Stimulated activated naive B cell treated with anti-CD40 and anti-IgM and Interleukin-4, amounts not matched to agents 10 μg/mL and 1 μg/mL and 100 μg/mL, for 72 hours (primary cell): Measurements from ENCODE around the gene NADSYN1.

Source experiments
- ATAC-seq, 2 donors: fragments of 150-1000 bp; cut with Tn5 transposase; replicated peaks; 2 replicates each; pipeline ENCODE4 v1.10.0; 2021; ENCODE audit warnings: moderate library complexity in 1 of 2
- DNase-seq: peaks from one replicate; pipeline ENCODE4 v3.0.0; 2021
- H3K27ac Mint-ChIP-seq: one replicate; pipeline ENCODE4 v1.8.0; 2022; ENCODE audit warnings: mild to moderate bottlenecking, mixed read lengths
- H3K27me3 Mint-ChIP-seq, 2 donors: one replicate each; pipeline ENCODE4 v1.8.0; 2022; ENCODE audit warnings: mixed read lengths in 2 of 2
- H3K36me3 Mint-ChIP-seq, 2 donors: one replicate each; pipeline ENCODE4 v1.8.0; 2022; ENCODE audit warnings: mixed read lengths in 2 of 2, mild to moderate bottlenecking in 1 of 2
- H3K4me1 Mint-ChIP-seq, 2 donors: one replicate each; pipeline ENCODE4 v1.8.0; 2022; ENCODE audit warnings: mixed read lengths in 2 of 2, mild to moderate bottlenecking in 1 of 2
- H3K4me3 Mint-ChIP-seq, 2 donors: one replicate each; pipeline ENCODE4 v1.8.0; 2022; ENCODE audit warnings: mild to moderate bottlenecking in 2 of 2, mixed read lengths in 2 of 2, moderate library complexity in 1 of 2
- H3K9me3 Mint-ChIP-seq, 2 donors: one replicate each; pipeline ENCODE4 v1.8.0; 2022; ENCODE audit warnings: mixed read lengths in 2 of 2, mild to moderate bottlenecking in 1 of 2

The NADSYN1 gene

DNA sequence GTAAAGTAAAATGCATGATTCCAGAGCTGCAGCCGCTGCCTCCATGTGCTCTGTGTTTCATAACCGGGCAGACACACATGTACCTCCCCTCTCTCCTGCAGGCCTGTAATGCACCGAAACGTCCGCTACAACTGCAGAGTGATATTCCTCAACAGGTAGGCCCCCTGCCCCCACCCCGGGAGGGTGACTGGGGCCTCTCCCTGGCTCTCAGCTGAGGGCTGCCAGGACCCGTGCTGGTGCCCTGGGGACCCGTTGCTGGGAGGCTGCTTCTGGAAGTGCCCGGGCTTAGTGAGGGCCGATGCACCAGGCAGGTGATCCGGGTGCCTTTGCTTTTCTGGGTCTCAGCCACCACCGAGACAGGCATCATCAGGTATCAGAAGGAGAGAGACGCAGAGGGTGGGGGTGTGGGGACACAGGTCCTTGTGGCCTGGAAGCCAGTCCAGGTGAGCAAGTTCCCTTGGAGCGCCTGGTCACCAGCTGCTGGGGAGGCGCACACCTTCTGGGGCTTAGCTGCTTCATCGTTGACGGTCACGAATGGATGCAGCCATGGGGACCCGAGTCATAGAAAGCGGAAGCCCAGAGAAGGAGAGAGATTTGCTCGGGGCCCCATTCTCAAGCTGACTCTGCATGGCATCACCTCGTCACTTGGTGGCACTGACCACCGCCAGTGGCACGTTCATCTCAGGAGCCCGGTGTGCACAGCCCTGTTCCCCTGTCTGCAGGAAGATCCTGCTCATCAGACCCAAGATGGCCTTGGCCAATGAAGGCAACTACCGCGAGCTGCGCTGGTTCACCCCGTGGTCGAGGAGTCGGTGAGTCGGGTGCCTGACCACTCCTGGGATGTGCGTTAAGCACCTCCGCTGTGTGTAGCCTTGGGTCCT is 10.6 kb downstream of the NADSYN1 start:
- Mint-ChIP-seq H3K4me3 (no peak overlapping the region), H3K36me3 (peaks cover 70 to 90% of the 10 kb centered on the region in 2 donors), H3K4me1 (peaks cover 17 to 24% of the 10 kb centered on the region in 2 donors), H3K27me3 (no peaks in the 10 kb centered on the region), H3K27ac (peak overlapping the region; percentile 38), H3K9me3 (no peaks in the 10 kb centered on the region)
- no peak for ATAC-seq
- DNase-seq, result no peak

DNA sequence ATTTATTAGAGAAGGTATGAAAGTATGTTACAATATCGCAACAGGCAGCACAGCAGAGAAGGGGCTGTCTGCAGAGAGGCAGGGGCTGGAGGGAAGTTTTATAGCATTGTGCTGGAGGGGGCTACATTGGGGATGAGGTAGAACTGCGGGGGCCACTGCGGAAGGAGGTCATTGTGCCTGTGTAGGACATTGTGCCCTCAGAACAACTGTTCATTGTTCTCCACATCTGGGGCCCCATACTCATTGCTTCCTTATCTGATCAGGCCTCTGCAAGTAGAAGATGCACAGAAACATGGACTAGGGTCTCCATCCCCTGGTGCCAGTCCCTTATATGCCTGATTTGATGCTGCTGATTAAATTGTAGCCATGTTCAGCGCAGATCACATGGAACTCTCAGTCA is 12.1 kb downstream of the NADSYN1 start:
- Mint-ChIP-seq H3K9me3 (no peaks in the 10 kb centered on the region), H3K4me3 (no peak overlapping the region), H3K4me1 (peaks cover 12 to 16% of the 10 kb centered on the region in 2 donors), H3K27me3 (no peaks in the 10 kb centered on the region), H3K36me3 (peaks cover 68 to 95% of the 10 kb centered on the region in 2 donors), H3K27ac (no peak overlapping the region)
- DNase-seq (no peak), ATAC-seq (no peak)

DNA sequence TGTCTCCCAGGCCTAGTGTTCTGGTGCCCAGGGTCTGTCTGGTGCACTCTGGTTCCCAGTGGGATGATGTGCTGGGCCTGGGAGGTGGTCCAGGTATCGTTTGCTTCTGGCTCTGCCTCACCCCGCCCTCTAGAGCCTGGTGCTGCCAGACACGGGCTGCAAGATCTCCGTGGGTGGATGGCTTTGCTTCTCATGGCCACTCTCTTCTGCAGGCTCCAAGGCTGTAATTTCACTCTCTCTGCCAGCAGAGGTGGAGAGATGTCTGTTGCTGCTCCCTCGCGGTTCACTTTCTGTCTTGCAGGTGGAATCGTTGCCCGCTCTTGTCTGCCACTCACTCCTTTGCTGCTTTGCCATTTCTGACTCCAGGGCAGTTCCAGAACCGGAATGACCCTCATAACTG is 13.4 kb downstream of the NADSYN1 start:
- H3K36me3 Mint-ChIP-seq, result peaks cover 62 to 85% of the 10 kb centered on the region in 2 donors
- no peak for ATAC-seq
- no peak overlapping the region for H3K27ac Mint-ChIP-seq
- H3K4me3 Mint-ChIP-seq, result no peak overlapping the region
- no peaks in the 10 kb centered on the region for H3K27me3 Mint-ChIP-seq
- no peak for DNase-seq
- H3K9me3 Mint-ChIP-seq, result no peaks in the 10 kb centered on the region
- H3K4me1 Mint-ChIP-seq, result peaks cover 12 to 14% of the 10 kb centered on the region in 2 donors

DNA sequence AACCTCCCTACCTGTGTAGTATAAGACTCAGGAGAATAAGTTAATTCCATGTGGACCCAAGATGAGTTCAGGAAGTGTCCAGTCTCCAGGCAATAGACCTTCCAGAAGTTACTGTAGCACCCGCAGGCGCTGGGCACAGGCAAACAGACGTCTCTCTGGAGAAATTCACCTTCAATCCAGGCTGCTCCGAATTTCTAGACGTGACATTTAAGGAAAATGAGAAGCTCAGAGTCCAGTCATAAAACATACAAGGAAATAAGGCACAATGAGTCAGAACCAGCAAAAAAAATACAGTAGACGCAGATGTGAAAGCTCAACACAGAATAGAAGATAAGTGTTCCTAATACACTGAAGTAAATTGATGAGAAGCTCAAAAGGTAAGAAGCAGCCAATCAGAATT is 14.2 kb downstream of the NADSYN1 start:
- Mint-ChIP-seq H3K27me3 (no peaks in the 10 kb centered on the region), H3K27ac (no peak overlapping the region), H3K4me1 (peaks cover 14 to 15% of the 10 kb centered on the region in 2 donors), H3K36me3 (peaks cover 62 to 82% of the 10 kb centered on the region in 2 donors), H3K4me3 (no peak overlapping the region), H3K9me3 (no peaks in the 10 kb centered on the region)
- ATAC-seq (no peak), DNase-seq (no peak)

DNA sequence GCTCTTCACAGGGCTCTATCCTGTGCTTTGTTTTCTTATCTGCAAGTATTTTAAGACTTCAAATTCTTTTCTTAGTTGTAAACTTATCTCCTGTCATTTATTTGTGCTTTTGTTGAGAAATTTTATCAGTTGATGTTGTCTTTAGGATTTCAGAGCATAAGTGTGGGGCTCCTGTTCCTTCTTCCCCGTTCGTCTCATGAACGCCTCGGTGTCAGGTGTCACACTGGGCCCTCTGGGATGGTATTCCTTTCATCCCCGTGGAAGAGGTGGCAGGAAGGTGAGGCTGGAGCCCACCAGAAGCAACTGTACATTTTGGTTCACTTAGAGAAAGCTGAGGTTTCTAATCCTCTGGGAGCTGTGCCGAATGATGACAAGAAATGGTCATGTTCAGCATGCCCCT is 17.9 kb downstream of the NADSYN1 start:
- H3K27me3 Mint-ChIP-seq, result no peaks in the 10 kb centered on the region
- H3K9me3 Mint-ChIP-seq, result no peaks in the 10 kb centered on the region
- no peak overlapping the region for H3K4me3 Mint-ChIP-seq
- peaks cover 10 to 11% of the 10 kb centered on the region in 2 donors for H3K4me1 Mint-ChIP-seq
- no peak overlapping the region for H3K27ac Mint-ChIP-seq
- H3K36me3 Mint-ChIP-seq, result peaks cover 58 to 73% of the 10 kb centered on the region in 2 donors
- DNase-seq (no peak), ATAC-seq (no peak)

DNA sequence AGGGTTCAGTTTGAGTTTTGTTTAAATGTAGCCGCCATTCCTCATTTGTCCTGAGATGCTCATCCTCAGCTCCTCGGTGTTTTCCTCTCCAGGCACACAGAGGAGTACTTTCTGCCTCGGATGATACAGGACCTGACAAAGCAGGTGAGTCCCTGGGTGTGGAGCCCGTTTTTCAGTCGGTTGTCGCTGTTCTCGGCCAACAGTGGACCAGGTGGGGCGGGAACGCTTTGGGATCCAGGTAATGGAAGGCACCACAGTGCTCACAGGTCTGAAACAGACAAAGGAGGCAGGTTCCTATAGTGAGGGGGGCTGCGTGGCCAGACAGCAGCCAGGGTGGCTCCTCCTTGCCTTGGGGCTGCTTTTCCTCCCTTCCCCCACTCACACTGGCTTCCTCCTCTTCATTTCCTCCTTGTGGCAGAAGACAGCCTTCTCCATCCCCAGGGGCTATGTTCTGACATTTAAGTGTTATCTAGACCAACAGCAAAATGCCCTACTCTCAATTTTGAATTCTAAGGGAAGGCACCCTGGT is 19.4 kb downstream of the NADSYN1 start:
- Mint-ChIP-seq H3K9me3 (no peaks in the 10 kb centered on the region), H3K4me1 (peaks cover 10 to 11% of the 10 kb centered on the region in 2 donors), H3K4me3 (no peak overlapping the region), H3K27me3 (no peaks in the 10 kb centered on the region), H3K27ac (no peak overlapping the region), H3K36me3 (peaks cover 55 to 71% of the 10 kb centered on the region in 2 donors)
- ATAC-seq, result peak; percentile 42 to 43
- DNase-seq, result no peak

DNA sequence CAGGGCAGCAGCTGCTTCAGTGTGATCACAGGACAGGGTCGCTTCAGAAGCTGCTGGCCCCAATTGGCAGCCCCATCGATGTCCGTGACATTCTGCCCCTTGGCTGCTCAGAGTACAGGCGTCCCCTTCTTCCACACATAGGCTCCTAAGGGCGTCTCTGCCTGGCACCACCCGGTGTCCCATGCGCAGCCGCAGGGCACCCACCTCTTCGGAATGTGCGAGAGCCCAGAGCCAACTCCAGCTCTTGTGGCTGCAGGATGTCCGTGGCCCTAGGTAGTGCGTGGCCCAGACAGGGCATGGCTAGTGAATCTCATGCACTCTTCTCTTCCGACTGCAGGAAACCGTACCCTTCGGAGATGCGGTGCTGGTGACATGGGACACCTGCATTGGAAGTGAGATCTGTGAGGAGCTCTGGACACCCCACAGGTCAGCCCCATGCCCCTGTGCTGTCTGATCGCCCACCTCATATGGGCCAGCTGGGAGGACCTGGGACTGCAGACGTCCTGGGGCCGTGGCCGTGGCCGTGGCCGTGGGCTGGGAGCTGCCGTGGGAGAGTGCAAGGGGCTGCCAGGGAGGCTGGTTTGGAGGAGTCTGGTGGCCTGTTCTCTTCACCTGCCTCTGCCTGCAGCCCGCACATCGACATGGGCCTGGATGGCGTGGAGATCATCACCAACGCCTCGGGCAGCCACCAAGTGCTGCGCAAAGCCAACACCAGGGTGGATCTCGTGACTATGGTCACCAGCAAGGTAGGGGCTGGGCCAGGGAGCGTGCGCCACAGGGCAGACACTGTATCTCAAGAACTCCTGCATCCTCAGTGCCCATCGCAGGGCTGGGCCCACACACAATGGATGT is 20.2 kb downstream of the NADSYN1 start:
- no peak overlapping the region for H3K4me3 Mint-ChIP-seq
- H3K4me1 Mint-ChIP-seq, result peaks cover 10 to 11% of the 10 kb centered on the region in 2 donors
- ATAC-seq (no peak), DNase-seq (no peak)
- H3K9me3 Mint-ChIP-seq, result no peaks in the 10 kb centered on the region
- no peaks in the 10 kb centered on the region for H3K27me3 Mint-ChIP-seq
- no peak overlapping the region for H3K27ac Mint-ChIP-seq
- peaks cover 55 to 70% of the 10 kb centered on the region in 2 donors for H3K36me3 Mint-ChIP-seq

DNA sequence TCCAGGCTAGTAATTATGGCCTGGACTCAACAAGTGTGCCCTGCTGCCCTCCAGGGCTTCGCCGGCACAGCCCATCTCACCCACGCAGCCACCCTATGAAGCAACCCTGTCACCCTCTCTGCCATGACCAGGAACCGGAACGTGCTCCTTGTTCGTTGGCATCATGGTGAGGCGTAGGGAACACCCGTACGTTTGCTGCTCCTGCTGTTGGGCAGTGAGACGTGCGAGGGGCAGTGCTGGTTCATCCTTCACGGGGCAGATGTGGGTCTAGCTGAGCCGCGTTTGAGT is 20.7 kb downstream of the NADSYN1 start:
- H3K9me3 Mint-ChIP-seq, result no peaks in the 10 kb centered on the region
- H3K27me3 Mint-ChIP-seq, result no peaks in the 10 kb centered on the region
- peaks cover 54 to 68% of the 10 kb centered on the region in 2 donors for H3K36me3 Mint-ChIP-seq
- H3K4me3 Mint-ChIP-seq, result no peak overlapping the region
- no peak overlapping the region for H3K27ac Mint-ChIP-seq
- DNase-seq (no peak), ATAC-seq (no peak)
- H3K4me1 Mint-ChIP-seq, result peaks cover 10 to 11% of the 10 kb centered on the region in 2 donors

DNA sequence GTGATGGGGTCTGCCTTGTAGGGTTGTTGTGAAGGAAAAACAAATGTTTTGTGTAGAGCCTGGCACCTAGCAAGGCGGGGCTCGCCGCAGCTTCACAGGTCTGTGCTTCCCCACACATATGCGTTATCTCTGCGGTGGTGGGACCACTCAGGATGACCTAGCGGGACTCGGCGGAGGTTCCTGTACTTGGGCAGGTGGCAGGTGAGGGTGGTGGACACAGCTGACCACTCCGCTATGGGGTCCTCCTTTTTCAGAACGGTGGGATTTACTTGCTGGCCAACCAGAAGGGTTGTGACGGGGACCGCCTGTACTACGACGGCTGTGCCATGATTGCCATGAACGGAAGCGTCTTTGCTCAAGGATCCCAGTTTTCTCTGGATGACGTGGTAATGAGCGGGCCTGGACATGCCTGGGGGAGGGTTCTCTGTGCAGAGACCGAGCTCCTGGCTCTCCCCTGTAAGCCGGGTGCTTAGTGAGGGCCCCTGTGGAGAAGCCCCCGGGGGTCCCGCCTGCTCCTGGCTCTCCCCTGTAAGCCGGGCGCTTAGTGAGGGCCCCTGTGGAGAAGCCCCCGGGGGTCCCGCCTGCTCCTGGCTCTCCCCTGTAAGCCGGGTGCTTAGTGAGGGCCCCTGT is 21.3 kb downstream of the NADSYN1 start:
- Mint-ChIP-seq H3K27me3 (no peaks in the 10 kb centered on the region), H3K4me3 (no peak overlapping the region), H3K27ac (peak overlapping the region; percentile 28), H3K4me1 (peaks cover 10 to 11% of the 10 kb centered on the region in 2 donors), H3K36me3 (peaks cover 49 to 64% of the 10 kb centered on the region in 2 donors), H3K9me3 (no peaks in the 10 kb centered on the region)
- ATAC-seq (no peak), DNase-seq (no peak)

DNA sequence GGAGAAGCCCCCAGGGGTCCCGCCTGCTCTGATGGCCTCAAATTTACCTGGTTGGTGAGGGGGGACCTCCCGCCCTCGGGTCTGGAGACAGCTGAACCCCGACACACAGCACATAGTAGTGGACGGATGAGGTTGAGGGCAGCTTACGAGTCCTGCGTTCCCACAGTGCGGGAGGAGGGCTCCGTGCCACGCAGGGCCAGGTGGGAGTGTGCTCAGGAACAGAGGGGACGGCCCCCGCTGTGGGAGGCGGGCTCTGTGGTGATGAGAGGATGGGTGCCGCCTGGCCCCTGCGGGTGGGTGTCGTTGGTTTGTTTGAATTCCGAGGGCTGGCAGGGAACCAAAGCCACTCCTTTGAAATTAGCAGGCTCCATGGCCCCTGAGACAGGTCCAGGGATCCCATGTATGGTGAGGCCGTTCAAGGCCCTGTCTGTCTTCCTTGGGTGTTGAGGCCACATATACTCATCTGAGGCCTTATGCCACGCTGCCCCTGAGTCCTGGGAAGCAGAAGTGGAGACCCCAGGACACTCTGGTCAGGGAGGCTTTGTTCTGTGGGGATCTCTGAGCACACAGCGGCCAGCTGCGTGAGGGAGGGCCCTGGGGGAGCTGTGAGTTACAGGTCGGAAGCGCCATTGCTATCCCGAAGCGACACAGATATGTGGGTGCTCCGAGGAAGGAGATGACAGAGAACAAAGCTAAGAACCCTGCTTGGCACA is 21.9 kb downstream of the NADSYN1 start:
- H3K4me3 Mint-ChIP-seq, result no peak overlapping the region
- no peaks in the 10 kb centered on the region for H3K27me3 Mint-ChIP-seq
- H3K27ac Mint-ChIP-seq, result peak overlapping the region; percentile 28
- H3K36me3 Mint-ChIP-seq, result peaks cover 54 to 66% of the 10 kb centered on the region in 2 donors
- peaks cover 10 to 11% of the 10 kb centered on the region in 2 donors for H3K4me1 Mint-ChIP-seq
- no peak for ATAC-seq
- H3K9me3 Mint-ChIP-seq, result no peaks in the 10 kb centered on the region
- DNase-seq, result no peak

DNA sequence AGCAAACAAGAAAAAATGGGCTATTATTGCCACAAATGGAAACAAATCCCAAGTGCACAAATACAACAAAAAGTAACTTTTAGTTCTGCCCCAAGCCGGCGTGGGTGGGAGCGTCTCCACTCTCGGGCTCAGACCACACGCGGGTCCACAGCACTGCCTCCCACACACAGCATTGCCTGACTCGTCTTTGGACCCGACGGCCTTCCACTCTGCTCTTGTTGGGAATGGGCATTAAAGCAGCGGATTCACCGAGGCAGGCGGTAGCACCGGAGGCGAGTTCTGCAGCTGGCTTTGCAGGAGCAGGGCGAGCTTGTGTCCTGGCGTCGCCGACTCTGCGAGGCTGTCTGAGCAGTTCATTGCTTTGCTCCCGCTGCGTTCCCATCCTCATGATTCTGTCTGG is 23.0 kb downstream of the NADSYN1 start:
- ATAC-seq (no peak), DNase-seq (no peak)
- Mint-ChIP-seq H3K4me3 (no peak overlapping the region), H3K9me3 (no peaks in the 10 kb centered on the region), H3K36me3 (peaks cover 56 to 74% of the 10 kb centered on the region in 2 donors), H3K4me1 (peaks cover 10 to 11% of the 10 kb centered on the region in 2 donors), H3K27ac (no peak overlapping the region), H3K27me3 (no peaks in the 10 kb centered on the region)

DNA sequence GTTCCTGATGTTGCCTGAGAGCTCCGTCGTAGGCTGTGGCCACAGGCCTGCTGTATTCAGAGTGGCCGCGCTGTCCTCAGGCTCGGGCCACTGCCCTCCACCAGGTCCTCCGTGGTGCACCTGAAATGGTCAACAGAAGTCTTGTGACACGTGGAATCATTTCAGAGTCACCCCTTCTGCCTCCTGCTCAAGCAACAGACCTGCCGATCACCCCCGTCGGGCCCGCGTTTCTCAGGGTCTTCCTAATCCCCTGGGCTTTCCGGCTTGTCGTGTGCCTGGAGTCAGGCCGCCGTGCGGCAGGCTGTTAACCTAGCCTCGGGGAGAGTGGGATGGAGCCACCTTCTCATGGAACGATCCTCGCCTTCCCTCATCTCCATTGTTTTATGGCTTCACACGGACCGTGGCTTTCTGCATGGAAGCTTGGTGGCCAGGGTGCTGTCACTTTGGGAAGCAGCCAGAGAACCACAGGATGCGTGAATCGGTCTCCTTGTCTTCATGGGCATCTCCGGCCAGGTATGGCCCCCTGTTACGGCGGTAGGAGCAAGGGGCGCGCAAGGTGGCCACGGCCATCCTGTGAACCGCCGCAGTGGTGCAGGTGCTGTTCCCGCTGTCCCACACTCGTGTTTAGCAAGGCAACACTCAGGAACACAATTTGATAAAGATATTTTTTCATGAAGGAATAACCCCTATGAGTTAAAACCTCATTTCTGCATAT is 24.1 kb downstream of the NADSYN1 start:
- Mint-ChIP-seq H3K9me3 (no peaks in the 10 kb centered on the region), H3K27ac (no peak overlapping the region), H3K4me1 (peaks cover 8 to 11% of the 10 kb centered on the region in 2 donors), H3K36me3 (peaks cover 59 to 78% of the 10 kb centered on the region in 2 donors), H3K4me3 (no peak overlapping the region), H3K27me3 (no peaks in the 10 kb centered on the region)
- no peak for DNase-seq
- no peak for ATAC-seq
